LNCaP clone FGC (cell line): Measurements from ENCODE around the gene PTGES2.

Experiments used
- DNase-seq: peaks from one replicate; pipeline ENCODE4 v3.0.0-alpha.2; 2011; ENCODE audit warnings: low read depth
- H3K4me3 ChIP-seq: 2 replicates; pipeline ENCODE4 v1.5.1; 2011; ENCODE audit warnings: mild to moderate bottlenecking, low read depth, low read length, control low read depth
- TF ChIP-seq, protein P1 (sequence below): IDR thresholded peaks from 2 replicates; pipeline ENCODE4 v1.5.1; 2012; ENCODE audit warnings: mild to moderate bottlenecking; ENCODE audit not compliant: control insufficient read depth, insufficient read depth; ENCODE audit errors: extremely low read depth

PTGES2 gene

GRCh38 chr9:128127568-128127989 is at the start of gene PTGES2:
Gene PTGES2 (minus strand): TSS chr9:128127729. CDS start chr9:128127717, 12 bp downstream.
- peak within 1 kb of the TSS; percentile 76 for H3K4me3 ChIP-seq
- TF ChIP-seq, protein P1, sequence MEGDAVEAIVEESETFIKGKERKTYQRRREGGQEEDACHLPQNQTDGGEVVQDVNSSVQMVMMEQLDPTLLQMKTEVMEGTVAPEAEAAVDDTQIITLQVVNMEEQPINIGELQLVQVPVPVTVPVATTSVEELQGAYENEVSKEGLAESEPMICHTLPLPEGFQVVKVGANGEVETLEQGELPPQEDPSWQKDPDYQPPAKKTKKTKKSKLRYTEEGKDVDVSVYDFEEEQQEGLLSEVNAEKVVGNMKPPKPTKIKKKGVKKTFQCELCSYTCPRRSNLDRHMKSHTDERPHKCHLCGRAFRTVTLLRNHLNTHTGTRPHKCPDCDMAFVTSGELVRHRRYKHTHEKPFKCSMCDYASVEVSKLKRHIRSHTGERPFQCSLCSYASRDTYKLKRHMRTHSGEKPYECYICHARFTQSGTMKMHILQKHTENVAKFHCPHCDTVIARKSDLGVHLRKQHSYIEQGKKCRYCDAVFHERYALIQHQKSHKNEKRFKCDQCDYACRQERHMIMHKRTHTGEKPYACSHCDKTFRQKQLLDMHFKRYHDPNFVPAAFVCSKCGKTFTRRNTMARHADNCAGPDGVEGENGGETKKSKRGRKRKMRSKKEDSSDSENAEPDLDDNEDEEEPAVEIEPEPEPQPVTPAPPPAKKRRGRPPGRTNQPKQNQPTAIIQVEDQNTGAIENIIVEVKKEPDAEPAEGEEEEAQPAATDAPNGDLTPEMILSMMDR, result no peak
- DNase-seq, result no peak

GRCh38 chr9:128175726-128176125 is 48.2 kb upstream of the PTGES2 start:
- no peak overlapping the region for H3K4me3 ChIP-seq
- TF ChIP-seq, protein P1, result no peak
- no peak for DNase-seq

DNA sequence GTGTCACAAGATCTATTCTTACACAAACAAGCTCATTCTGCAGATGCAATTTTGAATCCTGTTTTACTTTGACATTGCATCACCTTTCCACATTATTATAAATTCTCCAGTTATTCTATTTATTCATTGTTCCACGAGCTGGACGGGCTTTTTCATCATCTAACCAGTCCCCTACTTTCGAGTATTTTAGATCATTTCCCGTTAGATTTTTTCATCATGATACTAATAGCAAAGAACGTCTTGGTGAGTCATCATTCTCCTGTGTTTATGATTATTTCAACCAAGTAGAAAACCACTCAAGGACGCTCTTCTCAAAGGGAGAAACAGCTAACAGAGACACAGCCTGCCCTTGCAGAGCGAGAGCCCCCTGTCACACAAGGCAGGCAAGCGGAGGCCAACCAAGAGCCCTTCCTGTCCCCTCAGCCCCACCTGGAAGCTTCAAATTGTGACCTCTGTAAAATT is 47.6 kb upstream of the PTGES2 start:
- no peak overlapping the region for H3K4me3 ChIP-seq
- TF ChIP-seq, protein P1, result no peak
- no peak for DNase-seq

GRCh38 chr9:128174062-128174461 is 46.5 kb upstream of the PTGES2 start:
- TF ChIP-seq, protein P1, result no peak
- DNase-seq, result no peak
- H3K4me3 ChIP-seq, result no peak overlapping the region

- TF ChIP-seq, protein P1, result no peak
- no peak for DNase-seq
- H3K4me3 ChIP-seq, result no peak overlapping the region
Observed at GRCh38 chr9:128169925-128170324, 42.4 kb upstream of the PTGES2 start.

- no peak overlapping the region for H3K4me3 ChIP-seq
- no peak for DNase-seq
- TF ChIP-seq, protein P1, result no peak
Observed at GRCh38 chr9:128169492-128169891, 42.0 kb upstream of the PTGES2 start.

DNA sequence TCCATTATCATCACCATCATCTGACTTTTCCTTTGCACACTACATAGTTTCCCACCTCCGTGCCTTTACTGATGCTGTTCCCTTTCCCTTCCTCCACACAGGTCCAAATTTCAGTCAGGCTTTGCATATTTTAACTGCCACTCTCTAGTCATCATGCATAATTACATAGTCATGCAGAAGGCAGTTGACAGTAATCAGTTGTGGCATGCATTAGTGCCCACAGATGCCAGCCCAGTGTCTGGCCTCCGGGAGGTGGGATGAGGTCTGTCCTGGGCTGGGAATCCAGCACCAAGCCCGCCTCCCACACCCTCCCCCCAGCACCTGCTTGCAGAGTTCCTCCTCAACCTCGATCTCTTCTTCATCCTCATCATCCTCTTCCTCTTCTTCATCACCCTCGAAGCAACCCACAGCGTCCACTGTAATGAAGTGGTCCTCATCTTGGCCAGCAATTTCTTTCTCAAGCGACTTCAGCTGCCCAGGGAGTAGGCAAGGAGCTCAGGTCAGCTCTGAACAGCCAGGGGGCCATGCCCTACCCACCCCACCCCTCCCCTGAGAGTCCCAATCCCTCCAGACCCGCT is 41.3 kb upstream of the PTGES2 start:
- TF ChIP-seq, protein P1, result no peak
- no peak overlapping the region for H3K4me3 ChIP-seq
- DNase-seq, result no peak
